22Rv1 (cell line): ENCODE results near the gene DPH3.

Source experiments
- ZFX ChIP-seq: fragments of 450-650 bp; IDR thresholded peaks from 2 replicates; pipeline ENCODE4 v1.6.1; 2017; ENCODE audit warnings: antibody characterized with exemption, borderline replicate concordance
- TF ChIP-seq, protein P1 (sequence below): fragments of 450-650 bp; IDR thresholded peaks from 2 replicates; pipeline ENCODE4 v1.5.1; 2017; ENCODE audit warnings: mild to moderate bottlenecking

GRCh38 chr3:16262174-16262573, 2.6 kb downstream of the DPH3 start:
- TF ChIP-seq ZFX: no peak
- TF ChIP-seq, protein P1, sequence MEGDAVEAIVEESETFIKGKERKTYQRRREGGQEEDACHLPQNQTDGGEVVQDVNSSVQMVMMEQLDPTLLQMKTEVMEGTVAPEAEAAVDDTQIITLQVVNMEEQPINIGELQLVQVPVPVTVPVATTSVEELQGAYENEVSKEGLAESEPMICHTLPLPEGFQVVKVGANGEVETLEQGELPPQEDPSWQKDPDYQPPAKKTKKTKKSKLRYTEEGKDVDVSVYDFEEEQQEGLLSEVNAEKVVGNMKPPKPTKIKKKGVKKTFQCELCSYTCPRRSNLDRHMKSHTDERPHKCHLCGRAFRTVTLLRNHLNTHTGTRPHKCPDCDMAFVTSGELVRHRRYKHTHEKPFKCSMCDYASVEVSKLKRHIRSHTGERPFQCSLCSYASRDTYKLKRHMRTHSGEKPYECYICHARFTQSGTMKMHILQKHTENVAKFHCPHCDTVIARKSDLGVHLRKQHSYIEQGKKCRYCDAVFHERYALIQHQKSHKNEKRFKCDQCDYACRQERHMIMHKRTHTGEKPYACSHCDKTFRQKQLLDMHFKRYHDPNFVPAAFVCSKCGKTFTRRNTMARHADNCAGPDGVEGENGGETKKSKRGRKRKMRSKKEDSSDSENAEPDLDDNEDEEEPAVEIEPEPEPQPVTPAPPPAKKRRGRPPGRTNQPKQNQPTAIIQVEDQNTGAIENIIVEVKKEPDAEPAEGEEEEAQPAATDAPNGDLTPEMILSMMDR: no peak
